OCI-LY1 (cell line): ENCODE results near the gene ATP2B2.

Experiments used
- H2AFZ ChIP-seq: fragments of 200-600 bp; sonication (generic), shearing (Covaris generic); 2 replicates; pipeline ENCODE4 v1.6.0; 2014; ENCODE audit warnings: antibody characterized with exemption, mild to moderate bottlenecking, low read length
- H3F3A ChIP-seq: fragments of 200-600 bp; sonication (generic), shearing (Covaris generic); 2 replicates; pipeline ENCODE4 v1.6.0; 2014; ENCODE audit warnings: mild to moderate bottlenecking, antibody characterized with exemption, low read length, moderate library complexity; ENCODE audit not compliant: insufficient read depth
- H3K27ac ChIP-seq: fragments of 200-600 bp; sonication (generic); 2 replicates; pipeline ENCODE4 v1.5.1; 2014; ENCODE audit warnings: low read length, mixed run types, mild to moderate bottlenecking, low read depth; ENCODE audit not compliant: poor library complexity, severe bottlenecking
- H3K27me3 ChIP-seq: fragments of 200-600 bp; sonication (generic); 2 replicates; pipeline ENCODE4 v1.6.0; 2014; ENCODE audit warnings: antibody characterized with exemption, mild to moderate bottlenecking, low read length, moderate library complexity; ENCODE audit not compliant: insufficient read depth
- H3K36me3 ChIP-seq: fragments of 200-600 bp; sonication (generic); 2 replicates; pipeline ENCODE4 v1.6.1; 2014; ENCODE audit warnings: mild to moderate bottlenecking, antibody characterized with exemption, low read length, moderate library complexity, mixed read lengths; ENCODE audit not compliant: insufficient read depth
- H3K4me1 ChIP-seq: fragments of 200-600 bp; sonication (generic); 2 replicates; pipeline ENCODE4 v1.5.1; 2014; ENCODE audit warnings: mild to moderate bottlenecking, low read length, moderate library complexity; ENCODE audit not compliant: insufficient read depth, severe bottlenecking
- H3K4me2 ChIP-seq: fragments of 200-600 bp; sonication (generic), shearing (Covaris generic); 2 replicates; pipeline ENCODE4 v1.6.1; 2014; ENCODE audit warnings: low read length
- H3K4me3 ChIP-seq: fragments of 200-600 bp; sonication (generic); 2 replicates; pipeline ENCODE4 v1.5.1; 2014; ENCODE audit warnings: low read length, low read depth, mild to moderate bottlenecking, mixed read lengths; ENCODE audit not compliant: poor library complexity, severe bottlenecking
- H3K79me2 ChIP-seq: fragments of 200-600 bp; shearing (Covaris generic); 2 replicates; pipeline ENCODE4 v1.6.1; 2016; ENCODE audit warnings: mixed run types, low read length, mixed read lengths; ENCODE audit not compliant: insufficient read depth
- H3K9ac ChIP-seq: fragments of 200-600 bp; sonication (generic), shearing (Covaris generic); 2 replicates; pipeline ENCODE4 v1.6.1; 2014; ENCODE audit warnings: mild to moderate bottlenecking, low read length, mixed read lengths
- H3K9me2 ChIP-seq: fragments of 200-600 bp; sonication (generic), shearing (Covaris generic); 2 replicates; pipeline ENCODE4 v1.6.1; 2014; ENCODE audit warnings: low read depth, mild to moderate bottlenecking, low read length, mixed read lengths
- H3K9me3 ChIP-seq: fragments of 200-600 bp; shearing (Covaris generic); 2 replicates; pipeline ENCODE4 v1.6.1; 2014; ENCODE audit warnings: low read length, mixed read lengths
- H4K20me1 ChIP-seq: fragments of 200-600 bp; sonication (generic), shearing (Covaris generic); 2 replicates; pipeline ENCODE4 v1.6.0; 2016; ENCODE audit warnings: mild to moderate bottlenecking, low read length; ENCODE audit not compliant: insufficient read depth
- CTCF ChIP-seq: fragments of 200-600 bp; sonication (generic), shearing (Covaris generic); IDR thresholded peaks from 2 replicates; pipeline ENCODE4 v1.5.1; 2017; ENCODE audit warnings: mild to moderate bottlenecking, antibody characterized with exemption, low read length, moderate library complexity, mixed read lengths
- EZH2 ChIP-seq: fragments of 200-600 bp; sonication (generic), shearing (Covaris generic); IDR thresholded peaks from 2 replicates; pipeline ENCODE4 v1.8.0; 2017; ENCODE audit warnings: borderline replicate concordance, mixed run types, mild to moderate bottlenecking, antibody characterized with exemption, low read length, moderate library complexity, mixed read lengths

ATP2B2 gene

DNA sequence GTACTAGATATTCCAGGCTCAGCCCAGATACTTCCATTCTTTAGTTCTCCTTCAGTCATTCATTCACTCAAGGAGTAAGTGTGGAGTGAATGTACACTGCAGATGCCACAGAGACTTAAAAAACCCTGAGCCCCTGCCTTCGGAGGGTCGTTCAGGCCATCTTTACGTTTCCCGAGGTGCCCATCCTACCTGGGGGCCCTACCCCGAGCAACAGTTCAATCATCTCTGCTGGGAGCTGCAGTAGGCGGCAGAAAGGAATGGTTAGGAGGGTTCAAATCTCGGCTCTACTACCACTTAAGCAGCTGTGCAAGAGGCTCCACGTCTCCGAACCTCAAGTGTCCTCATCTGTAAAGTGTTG, 185.1 kb downstream of the ATP2B2 start:
- Histone ChIP-seq H3K79me2 (peaks cover 17% of the 10 kb centered on the region), H3K27ac (no peak overlapping the region), H2AFZ (no peak overlapping the region)

GRCh38 chr3:10319804-10320203, 185.6 kb downstream of the ATP2B2 start:
- Histone ChIP-seq H3F3A (no peaks in the 10 kb centered on the region), H3K9me3 (no peaks in the 10 kb centered on the region), H3K4me2 (peak overlapping the region; percentile 99), H4K20me1 (no peaks in the 10 kb centered on the region), H3K4me3 (peak overlapping the region; percentile 95), H3K9me2 (no peaks in the 10 kb centered on the region), H3K4me1 (peaks cover 15% of the 10 kb centered on the region), H3K36me3 (peaks cover 39% of the 10 kb centered on the region), H3K79me2 (peaks cover 17% of the 10 kb centered on the region), H2AFZ (no peak overlapping the region), H3K27ac (no peak overlapping the region), H3K27me3 (no peaks in the 10 kb centered on the region), H3K9ac (peak overlapping the region; percentile 93)
- no peak for TF ChIP-seq CTCF
- TF ChIP-seq EZH2, result no peak

More for the DNA sequence above, 185.1 kb downstream of the ATP2B2 start:
- H3K36me3 ChIP-seq, result peaks cover 35% of the 10 kb centered on the region
- H3K4me3 ChIP-seq, result peak overlapping the region; percentile 95
- no peaks in the 10 kb centered on the region for H3K9me3 ChIP-seq
- no peaks in the 10 kb centered on the region for H3K27me3 ChIP-seq
- H3K9ac ChIP-seq, result peak overlapping the region; percentile 93
- no peaks in the 10 kb centered on the region for H3K9me2 ChIP-seq
- H3K4me1 ChIP-seq, result peaks cover 15% of the 10 kb centered on the region
- H3K4me2 ChIP-seq, result peak overlapping the region; percentile 99
- H3F3A ChIP-seq, result no peaks in the 10 kb centered on the region
- H4K20me1 ChIP-seq, result no peaks in the 10 kb centered on the region
- no peak for TF ChIP-seq CTCF
- TF ChIP-seq EZH2, result no peak

- Histone ChIP-seq H3K9me2 (no peaks in the 10 kb centered on the region), H3K79me2 (peaks cover 17% of the 10 kb centered on the region), H3F3A (no peaks in the 10 kb centered on the region), H3K9me3 (no peaks in the 10 kb centered on the region), H4K20me1 (no peaks in the 10 kb centered on the region), H3K27me3 (no peaks in the 10 kb centered on the region), H3K4me1 (peaks cover 15% of the 10 kb centered on the region), H3K4me2 (peak overlapping the region; percentile 37; the same call in 1 of the 2 replicates), H3K4me3 (peak overlapping the region; percentile 25), H3K27ac (no peak overlapping the region), H3K36me3 (peaks cover 44% of the 10 kb centered on the region), H2AFZ (no peak overlapping the region), H3K9ac (no peak overlapping the region; the same call in 1 of the 2 replicates)
- TF ChIP-seq EZH2 (no peak), CTCF (no peak)
These were observed 186.1 kb downstream of the ATP2B2 start for GRCh38 chr3:10319251-10319650.
